Measurements from ENCODE around the gene LTA4H.

- TF ChIP-seq CTCF (IDR thresholded peaks at IDR 0.05; ENCODE audit: insufficient read depth, low read depth, low read length) (no peak), EZH2 (IDR thresholded peaks at IDR 0.05; ENCODE audit: insufficient read depth, low read length) (no peak)
Measured at GRCh38 chr12:96026331-96026730, 9.1 kb downstream of the LTA4H start.

Data from astrocyte (in vitro differentiated cells and primary cell).